GM10248 (cell line): ENCODE measurements around the gene ZCCHC24.

Experiments used
- CTCF ChIA-PET: fragments of 300-600 bp; sonication (Branson Sonifier 250); formaldehyde crosslinking; extraction: SDS; loops from one replicate; lab custom pipeline; 2021; ENCODE audit warnings: antibody characterized with exemption; lab: Yijun Ruan, JAX
- POLR2A ChIA-PET: fragments of 350-650 bp; sonication (Branson Sonifier 250); formaldehyde crosslinking; extraction: SDS; loops from one replicate; lab custom pipeline; 2020; ENCODE audit warnings: antibody characterized with exemption; lab: Yijun Ruan, JAX
- DNase-seq: peaks from one replicate; pipeline ENCODE4 v3.0.0; 2012; ENCODE audit errors: extremely low spot score
- TF ChIP-seq, protein P1 (sequence below): IDR thresholded peaks from 2 replicates; pipeline ENCODE4 v1.5.1; 2012; ENCODE audit warnings: mild to moderate bottlenecking, low read depth; ENCODE audit errors: extremely low read depth, missing control alignments, control extremely low read depth

ZCCHC24 gene

GRCh38 chr10:79435271-79436065 is 10.0 kb downstream of the ZCCHC24 start:
- ChIA-PET POLR2A (no interaction called here), CTCF (interaction anchor here (1.0 kb wide), 1 partner anchor 9 kb away, joined by 3 read pairs; the partner anchor contains the start of gene ZCCHC24)
- TF ChIP-seq, protein P1, sequence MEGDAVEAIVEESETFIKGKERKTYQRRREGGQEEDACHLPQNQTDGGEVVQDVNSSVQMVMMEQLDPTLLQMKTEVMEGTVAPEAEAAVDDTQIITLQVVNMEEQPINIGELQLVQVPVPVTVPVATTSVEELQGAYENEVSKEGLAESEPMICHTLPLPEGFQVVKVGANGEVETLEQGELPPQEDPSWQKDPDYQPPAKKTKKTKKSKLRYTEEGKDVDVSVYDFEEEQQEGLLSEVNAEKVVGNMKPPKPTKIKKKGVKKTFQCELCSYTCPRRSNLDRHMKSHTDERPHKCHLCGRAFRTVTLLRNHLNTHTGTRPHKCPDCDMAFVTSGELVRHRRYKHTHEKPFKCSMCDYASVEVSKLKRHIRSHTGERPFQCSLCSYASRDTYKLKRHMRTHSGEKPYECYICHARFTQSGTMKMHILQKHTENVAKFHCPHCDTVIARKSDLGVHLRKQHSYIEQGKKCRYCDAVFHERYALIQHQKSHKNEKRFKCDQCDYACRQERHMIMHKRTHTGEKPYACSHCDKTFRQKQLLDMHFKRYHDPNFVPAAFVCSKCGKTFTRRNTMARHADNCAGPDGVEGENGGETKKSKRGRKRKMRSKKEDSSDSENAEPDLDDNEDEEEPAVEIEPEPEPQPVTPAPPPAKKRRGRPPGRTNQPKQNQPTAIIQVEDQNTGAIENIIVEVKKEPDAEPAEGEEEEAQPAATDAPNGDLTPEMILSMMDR: no peak
- no peak for DNase-seq

DNA sequence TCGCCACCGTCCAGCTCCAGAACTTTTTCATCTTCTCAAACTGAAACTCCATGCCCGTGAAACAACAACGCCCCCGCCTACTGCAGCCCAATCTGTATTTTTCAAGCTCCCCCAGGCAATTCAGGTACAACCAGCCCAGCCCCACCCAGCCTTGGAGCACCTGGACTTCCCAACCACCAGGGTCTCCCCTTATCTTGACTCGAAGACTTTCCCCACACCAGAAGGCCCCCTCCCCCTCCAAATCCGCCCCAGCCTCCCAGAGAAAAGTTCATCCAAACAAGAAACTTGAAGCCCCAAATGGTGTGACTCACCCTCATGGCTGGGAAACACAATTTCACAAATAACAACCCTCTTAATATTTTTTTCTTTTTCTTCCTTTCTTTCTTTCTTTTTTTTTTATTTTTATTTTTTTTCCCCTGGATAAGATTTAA is 10.6 kb downstream of the ZCCHC24 start:
- TF ChIP-seq, protein P1: no peak
- DNase-seq: no peak
- CTCF ChIA-PET: interaction anchor here (1.0 to 1.8 kb wide), 2 partner anchors 10 to 43 kb away, joined by 3 to 4 read pairs; partner anchors contain the start of gene ZCCHC24
- POLR2A ChIA-PET: no interaction called here

DNA sequence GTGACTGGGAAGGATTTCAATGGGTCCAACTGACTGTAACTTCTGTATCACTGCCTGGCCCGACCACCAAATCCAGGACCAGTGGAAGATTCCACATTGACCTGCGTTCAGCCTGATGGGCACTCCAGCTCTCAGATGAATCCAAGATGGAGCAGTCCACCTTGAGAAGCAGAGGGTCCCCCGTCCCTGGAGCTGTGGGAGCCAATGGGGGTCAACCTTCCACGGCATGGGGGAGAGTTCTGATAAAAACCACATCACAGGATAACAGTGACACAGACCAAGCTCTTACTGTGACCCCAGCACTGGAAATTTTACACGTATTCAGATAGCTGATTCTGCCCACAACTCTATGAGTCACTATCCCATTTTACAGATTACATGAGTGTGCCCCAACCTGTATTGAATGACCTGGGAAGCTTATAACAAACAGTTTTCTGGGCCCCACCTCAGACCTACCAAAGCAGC is 11.2 kb downstream of the ZCCHC24 start:
- no peak for DNase-seq
- CTCF ChIA-PET: interaction anchor here (0.9 to 1.8 kb wide), 4 partner anchors 11 to 43 kb away, joined by 3 to 4 read pairs (median 4); partner anchors contain the start of gene ZCCHC24
- POLR2A ChIA-PET: no interaction called here
- TF ChIP-seq, protein P1: no peak

DNA sequence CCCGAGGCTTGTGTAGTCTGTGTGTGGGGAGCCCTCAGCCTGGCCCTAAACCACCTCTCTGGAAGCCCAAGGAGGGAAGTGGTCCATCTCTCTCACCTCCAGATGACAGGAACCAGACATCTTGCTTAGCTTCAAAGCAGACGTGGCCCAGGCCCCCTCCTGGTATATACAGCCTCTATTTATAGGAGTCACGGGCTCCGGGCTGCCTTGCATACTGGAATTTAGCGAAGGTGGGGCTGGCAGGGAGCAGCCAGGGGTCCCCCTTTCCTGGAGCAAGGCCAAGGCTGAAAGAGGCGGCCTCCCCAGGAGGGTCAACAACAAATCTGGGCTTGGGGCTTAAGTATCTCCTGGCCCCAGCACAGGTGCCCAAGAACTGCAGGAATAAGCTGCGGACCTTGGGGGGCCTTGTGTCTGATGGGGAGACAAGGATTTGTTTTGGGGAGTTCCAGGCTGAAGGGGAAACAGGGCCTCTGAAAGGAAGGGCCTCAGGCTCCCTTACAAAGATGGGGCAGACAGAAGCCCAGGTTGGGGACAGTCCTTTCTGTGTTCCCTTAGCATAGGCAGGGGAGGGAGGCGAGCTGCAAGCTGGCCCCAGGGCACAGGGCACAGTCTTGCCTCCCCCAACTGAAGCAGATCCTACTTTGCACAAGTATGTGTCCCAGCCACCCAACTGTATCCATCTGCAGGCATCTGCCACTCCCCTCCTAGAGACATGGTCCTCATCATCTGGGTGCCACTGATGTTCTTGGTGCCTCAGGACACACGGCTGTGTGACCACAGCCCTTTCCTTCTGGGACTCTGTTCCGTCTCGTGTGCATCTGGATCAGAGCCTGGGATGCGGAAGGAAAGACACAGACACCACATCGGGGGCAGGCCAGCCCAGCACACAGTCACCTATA is 11.9 kb downstream of the ZCCHC24 start:
- TF ChIP-seq, protein P1: no peak
- DNase-seq: no peak
- ChIA-PET POLR2A (no interaction called here), CTCF (interaction anchor here (0.9 to 1.8 kb wide), 4 partner anchors 11 to 59 kb away, joined by 3 to 5 read pairs (median 4); no protein-coding TSS in a partner anchor)

GRCh38 chr10:79431891-79432831 is 13.3 kb downstream of the ZCCHC24 start:
- POLR2A ChIA-PET: no interaction called here
- CTCF ChIA-PET: interaction anchor here (1.6 kb wide), 1 partner anchor 58 kb away, joined by 5 read pairs; no protein-coding TSS in a partner anchor
- TF ChIP-seq, protein P1: no peak
- DNase-seq: no peak
